SW 1271 (cell line): ENCODE data around the gene CFAP119.
"Not testable (repeated sequence)": the region's sequence is repeated elsewhere in the genome, so short reads cannot be mapped to it uniquely, and the experiment has no call there.

Experiments
- DNase-seq, 2 experiments: peaks; one replicate each; lab custom pipeline; 2025; lab: John Stamatoyannopoulos, UW

CFAP119 gene

GRCh38 chr16:30761928-30762902 is at the start of gene CFAP119, which contains the start of gene RNF40:
CFAP119 (minus strand) TSS chr16:30762062; CDS start chr16:30761748, 314 bp downstream.
RNF40 (plus strand) TSS chr16:30762322; CDS start chr16:30762546, 224 bp downstream.
- peak; percentile 89 to 98 for DNase-seq

DNA sequence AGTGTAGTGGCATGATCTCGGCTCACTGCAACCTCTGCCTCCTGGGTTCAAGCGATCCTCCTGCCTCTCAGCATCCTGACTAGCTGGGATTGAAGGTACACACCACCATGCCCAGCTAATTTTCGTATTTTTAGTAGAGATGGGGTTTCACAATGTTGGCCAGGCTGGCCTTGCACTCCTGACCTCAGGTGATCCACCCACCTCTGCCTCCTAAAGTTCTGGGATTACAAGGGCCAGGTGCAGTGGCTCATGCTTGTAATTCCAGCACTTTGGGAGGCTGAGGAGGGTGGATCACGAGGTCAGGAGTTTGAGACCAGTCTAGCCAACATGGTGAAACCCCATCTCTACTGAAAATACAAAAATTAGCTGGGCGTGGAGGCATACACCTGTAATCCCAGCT is 47.8 kb upstream of the CFAP119 start:
- not testable (repeated sequence) for DNase-seq

DNA sequence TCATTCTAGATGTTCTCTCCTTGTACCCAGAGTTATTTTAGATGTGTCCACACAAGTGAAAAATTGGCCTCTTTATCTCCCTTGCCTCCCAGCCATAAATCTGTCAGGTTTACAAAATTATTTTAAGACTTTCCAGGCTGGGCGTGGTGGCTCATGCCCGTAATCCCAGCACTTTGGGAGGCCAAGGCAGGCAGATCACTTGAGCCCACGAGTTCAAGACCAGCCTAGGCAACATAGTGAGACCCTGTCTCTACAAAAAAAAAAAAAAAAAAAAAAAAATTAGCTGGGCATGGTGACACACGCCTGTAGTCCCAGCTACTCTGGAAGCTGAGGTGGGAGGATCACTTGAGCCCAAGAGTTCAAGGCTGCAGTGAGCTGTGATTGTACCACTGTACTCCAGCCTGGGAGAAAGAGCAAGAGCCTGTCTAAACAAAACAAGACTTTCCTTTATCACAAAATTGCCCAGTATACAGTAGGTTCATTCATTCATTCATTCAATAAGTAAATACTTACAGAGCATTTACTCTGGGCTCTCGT is 47.1 kb upstream of the CFAP119 start:
- not testable (repeated sequence) for DNase-seq

DNA sequence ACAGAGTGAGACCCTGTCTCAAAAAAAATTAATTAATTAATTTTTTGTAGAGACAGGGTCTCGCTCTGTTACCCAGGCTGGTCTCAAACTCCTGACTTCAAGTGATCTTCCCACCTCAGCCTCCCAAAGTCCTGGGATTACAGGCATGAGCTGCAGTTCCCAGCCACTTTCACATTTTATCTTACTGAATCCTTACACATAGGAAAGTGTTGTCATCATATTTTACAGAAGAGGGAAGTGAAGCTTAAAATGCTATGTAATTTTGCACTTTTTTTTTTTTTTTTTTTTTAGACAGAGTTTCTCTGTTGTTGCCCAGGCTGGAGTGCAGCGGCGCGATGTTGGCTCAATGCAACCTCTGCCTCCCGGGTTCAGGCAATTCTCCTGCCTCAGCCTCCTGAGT is 46.3 kb upstream of the CFAP119 start:
- no peak for DNase-seq

GRCh38 chr16:30805370-30806169 is 43.7 kb upstream of the CFAP119 start:
- DNase-seq = peak; percentile 59 to 62

DNA sequence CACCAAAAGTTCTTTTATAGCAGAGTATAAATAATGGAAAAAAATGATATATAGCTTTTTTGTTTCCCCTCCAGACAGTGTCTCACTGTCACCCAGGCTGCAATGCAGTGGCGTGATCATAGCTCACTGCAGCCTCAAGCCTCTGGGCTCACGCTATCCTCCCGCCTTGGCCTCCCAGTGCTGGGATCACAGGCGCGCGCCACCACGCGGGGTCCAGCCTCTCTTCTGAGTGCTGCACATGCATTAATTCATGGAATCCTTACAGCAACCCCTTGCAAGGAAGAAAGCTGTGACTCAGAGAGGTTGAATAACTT is 43.2 kb upstream of the CFAP119 start:
- no peak for DNase-seq

DNA sequence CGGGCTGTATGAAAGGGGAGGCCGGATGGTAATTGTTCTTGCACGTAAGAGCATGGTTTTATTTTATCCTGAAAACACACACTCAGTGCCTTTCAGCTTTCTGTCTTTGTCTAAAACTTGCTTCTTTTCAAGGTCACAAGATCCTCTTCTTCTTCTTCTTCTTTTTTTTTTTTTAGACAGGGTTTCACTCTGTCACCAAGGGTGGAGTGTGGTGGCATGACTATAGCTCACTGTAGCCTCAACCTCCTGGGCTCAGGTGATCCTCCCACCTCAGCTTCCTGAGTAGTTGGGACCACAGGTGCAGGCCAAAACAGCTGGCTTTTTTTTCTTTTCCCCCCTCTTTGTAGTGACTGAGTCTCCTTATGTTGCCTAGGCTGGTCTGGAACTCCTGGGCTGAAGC is 41.1 kb upstream of the CFAP119 start:
- no peak for DNase-seq

DNA sequence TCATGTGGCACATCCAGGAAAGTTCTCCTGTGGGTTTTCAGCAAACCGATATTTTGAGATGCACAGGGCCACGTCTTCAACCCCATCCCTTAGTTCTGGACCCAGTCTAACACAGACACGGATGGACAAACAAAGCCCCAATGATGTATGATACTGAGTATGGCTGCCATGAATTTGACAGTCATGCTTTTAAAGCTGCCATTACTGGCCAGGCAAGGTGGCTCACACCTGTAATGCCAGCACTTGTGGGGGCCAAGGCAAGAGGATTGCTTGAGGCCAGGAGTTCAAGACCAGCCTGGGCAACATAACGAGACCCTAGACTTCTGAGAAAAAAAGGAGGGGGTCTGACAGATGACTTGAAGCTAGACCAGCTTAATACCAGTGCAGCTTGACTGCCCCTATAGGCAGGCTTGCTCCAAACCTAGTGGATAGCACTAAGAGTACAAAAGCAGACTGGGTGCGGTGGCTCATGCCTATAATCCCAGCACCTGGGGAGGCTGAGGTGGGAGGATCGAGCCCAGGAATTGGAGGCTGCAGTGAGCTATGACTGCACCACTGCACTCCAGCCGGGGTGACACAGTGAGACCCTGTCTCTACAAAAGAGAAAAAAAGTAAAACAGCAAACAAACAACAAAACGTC is 35.9 kb upstream of the CFAP119 start:
- DNase-seq = no peak

- DNase-seq = no peak
Observed at GRCh38 chr16:30794634-30795033, 32.8 kb upstream of the CFAP119 start.

DNA sequence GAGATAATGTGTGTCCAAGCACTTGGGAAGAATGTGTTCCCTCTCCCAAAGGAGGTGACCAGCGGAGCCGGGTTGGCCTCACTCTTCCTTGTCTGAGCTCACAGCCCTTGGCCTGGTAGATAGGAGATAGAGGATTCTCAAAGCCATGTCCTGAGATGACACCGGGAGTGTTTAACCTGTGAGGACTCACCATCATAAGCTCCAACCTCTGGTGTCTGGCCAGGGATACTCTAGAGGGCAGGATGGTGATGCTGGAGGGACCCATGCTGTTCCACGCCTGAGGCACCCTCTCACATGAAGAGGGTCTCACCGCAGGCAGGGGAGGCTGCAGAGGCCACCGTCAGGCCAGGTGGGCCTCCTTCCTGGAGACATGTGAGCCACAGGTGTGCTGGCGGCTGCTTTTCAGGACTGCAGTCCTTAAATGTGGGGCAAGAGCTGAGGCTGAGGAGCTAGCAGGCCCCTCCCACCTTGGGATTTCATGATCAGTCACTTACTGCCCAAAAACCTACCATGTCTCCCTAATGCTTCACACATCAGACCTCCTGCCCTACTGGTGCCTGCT is 31.7 kb upstream of the CFAP119 start:
- no peak for DNase-seq

DNA sequence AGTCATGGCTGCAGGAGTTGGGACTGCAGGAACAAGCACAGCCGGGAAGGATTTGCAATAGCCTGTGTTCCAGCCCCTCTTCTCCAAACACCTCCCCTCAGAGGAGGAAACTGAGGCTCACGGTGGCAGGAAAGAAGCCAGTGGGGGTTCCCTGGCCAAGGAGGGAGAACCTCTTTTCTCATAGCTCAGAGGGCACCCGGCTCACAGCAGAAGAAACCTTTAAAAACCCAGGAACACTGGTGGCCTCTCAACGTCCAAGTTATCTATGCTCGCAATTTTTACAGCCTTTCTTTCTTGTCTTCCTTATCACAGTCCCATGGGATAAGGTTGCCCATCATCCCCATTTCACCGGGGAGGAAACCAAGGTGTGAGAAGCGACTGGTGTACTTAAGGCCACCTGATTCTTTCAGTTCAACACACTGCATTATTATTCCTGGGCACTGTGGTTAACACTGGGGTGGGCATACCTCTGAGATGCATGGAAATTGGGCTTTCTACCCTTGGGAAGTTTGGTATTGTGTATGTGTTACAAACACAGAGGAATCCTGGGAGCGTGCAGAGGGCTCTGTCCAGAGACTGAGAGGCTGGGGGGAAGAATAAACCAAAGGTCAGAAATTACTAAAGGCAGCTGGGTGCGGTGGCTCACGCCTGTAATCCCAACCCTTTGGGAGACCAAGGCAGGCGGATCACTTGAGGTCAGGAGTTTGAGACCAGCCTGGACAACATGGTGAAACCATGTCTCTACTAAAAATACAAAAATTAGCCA is 25.9 kb upstream of the CFAP119 start:
- no peak for DNase-seq

DNA sequence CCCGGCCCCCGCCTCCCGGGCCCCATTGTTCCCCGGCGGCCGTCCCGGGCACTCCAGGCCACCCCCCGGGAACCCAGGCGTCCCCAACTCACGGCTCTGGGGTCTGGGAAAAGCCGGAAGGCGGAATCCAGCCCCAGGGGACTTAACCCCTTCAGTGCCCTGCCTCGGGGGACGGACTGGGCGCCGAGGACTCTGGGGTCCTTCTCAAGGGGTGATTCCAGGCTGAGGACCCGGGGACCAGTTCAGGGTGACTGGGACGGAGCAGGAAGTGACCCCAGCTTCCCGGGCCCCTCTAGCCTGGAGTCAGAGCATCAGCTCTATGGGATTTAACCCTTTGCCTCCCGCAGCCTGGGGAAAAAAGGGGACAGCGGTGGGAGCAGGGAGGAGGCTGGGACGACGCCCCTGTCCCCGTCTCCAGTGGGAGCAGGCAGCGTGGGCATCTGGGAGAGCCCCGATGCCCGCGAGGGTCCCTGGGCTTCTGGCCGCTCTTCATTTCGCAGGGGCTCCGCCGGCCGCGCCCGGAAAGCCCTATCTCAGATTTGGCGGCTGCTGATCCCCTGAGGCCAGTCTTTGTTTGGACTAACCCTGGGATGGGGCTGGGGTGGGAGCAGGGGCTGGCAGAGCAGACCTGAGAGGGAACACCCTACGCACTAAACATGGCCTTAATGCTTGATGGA is 25.2 kb upstream of the CFAP119 start, which contains the start of gene ZNF629:
ZNF629 (minus strand) TSS at position 270 of the 677 bp plus-strand sequence. CDS start 2,723 bp downstream, outside the sequence.
- peak in 1 of 2 experiments; percentile 54 for DNase-seq

- peak in 1 of 2 experiments; percentile 56 for DNase-seq
Observed at GRCh38 chr16:30786115-30786935, 24.5 kb upstream of the CFAP119 start.

- DNase-seq = no peak
Observed at GRCh38 chr16:30785126-30786106, 23.6 kb upstream of the CFAP119 start.

GRCh38 chr16:30784215-30784614 is 22.4 kb upstream of the CFAP119 start:
- DNase-seq = no peak

- no peak for DNase-seq
Observed at GRCh38 chr16:30783280-30784109, 21.6 kb upstream of the CFAP119 start.
